Mesothelial cell of epicardium (in vitro differentiated cells): ENCODE results near the gene FNIP1. TPM values are rescaled to one million over a fixed set of nuclear protein-coding genes. Genes with fewer than 3 reads are reported as not detected.
"Not testable (repeated sequence)": the region's sequence is repeated elsewhere in the genome, so short reads cannot be mapped to it uniquely, and the experiment has no call there.

Experiments
- DNase-seq, 2 experiments: peaks; one replicate each; pipeline ENCODE4 v3.0.0; 2021; ENCODE audit warnings: low spot score in 2 of 2; ENCODE audit not compliant: unreplicated experiment in 2 of 2
- H3K27ac Mint-ChIP-seq: 2 replicates; pipeline ENCODE4 v1.8.0; 2021; ENCODE audit warnings: mixed read lengths
- H3K27me3 Mint-ChIP-seq: 2 replicates; pipeline ENCODE4 v1.8.0; 2021; ENCODE audit warnings: low read depth, mixed read lengths
- H3K36me3 Mint-ChIP-seq: 2 replicates; pipeline ENCODE4 v1.8.0; 2021; ENCODE audit warnings: mixed read lengths
- H3K4me1 Mint-ChIP-seq: 2 replicates; pipeline ENCODE4 v1.8.0; 2021; ENCODE audit warnings: mixed read lengths
- H3K4me3 Mint-ChIP-seq: 2 replicates; pipeline ENCODE4 v1.8.0; 2021; ENCODE audit warnings: mild to moderate bottlenecking, moderate library complexity, mixed read lengths
- H3K9me3 Mint-ChIP-seq: 2 replicates; pipeline ENCODE4 v1.8.0; 2021; ENCODE audit warnings: mixed read lengths
- CTCF ChIP-seq: fragments of 200-600 bp; sonication (generic); IDR thresholded peaks from one replicate; pipeline ENCODE4 v1.5.0; 2021; ENCODE audit warnings: antibody characterized with exemption; ENCODE audit not compliant: unreplicated experiment
- total RNA-seq: library from RNA; stranded (reverse); gene quantifications from 3 replicates; pipeline ENCODE4 v1.2.1, GENCODE V29; 2021

FNIP1 gene
- total RNA-seq, 1 donor from 2014 or later, result 35.1 TPM

GRCh38 chr5:131786036-131786435 is 10.8 kb downstream of the FNIP1 start:
- H3K27ac Mint-ChIP-seq, result no peak overlapping the region
- no peak for DNase-seq
- H3K4me3 Mint-ChIP-seq, result no peak overlapping the region
- H3K36me3 Mint-ChIP-seq, result peaks cover 20% of the 10 kb centered on the region
- H3K4me1 Mint-ChIP-seq, result peaks cover 5% of the 10 kb centered on the region
- peaks cover 16% of the 10 kb centered on the region for H3K9me3 Mint-ChIP-seq
- H3K27me3 Mint-ChIP-seq, result no peaks in the 10 kb centered on the region
- no peak for TF ChIP-seq CTCF

- peaks cover 23% of the 10 kb centered on the region for H3K36me3 Mint-ChIP-seq
- H3K4me1 Mint-ChIP-seq, result no peaks in the 10 kb centered on the region
- TF ChIP-seq CTCF, result no peak
- no peak overlapping the region for H3K27ac Mint-ChIP-seq
- H3K9me3 Mint-ChIP-seq, result peaks cover 9% of the 10 kb centered on the region
- no peaks in the 10 kb centered on the region for H3K27me3 Mint-ChIP-seq
- no peak overlapping the region for H3K4me3 Mint-ChIP-seq
- no peak for DNase-seq
Measured at GRCh38 chr5:131783874-131784273, 12.9 kb downstream of the FNIP1 start.

GRCh38 chr5:131783357-131783756 is 13.5 kb downstream of the FNIP1 start:
- Mint-ChIP-seq H3K4me1 (no peaks in the 10 kb centered on the region), H3K4me3 (no peak overlapping the region), H3K27ac (no peak overlapping the region), H3K27me3 (no peaks in the 10 kb centered on the region), H3K9me3 (peaks cover 8% of the 10 kb centered on the region), H3K36me3 (peaks cover 22% of the 10 kb centered on the region)
- TF ChIP-seq CTCF, result no peak
- DNase-seq, result no peak

- TF ChIP-seq CTCF, result no peak
- peaks cover 8% of the 10 kb centered on the region for H3K9me3 Mint-ChIP-seq
- H3K27me3 Mint-ChIP-seq, result no peaks in the 10 kb centered on the region
- H3K4me3 Mint-ChIP-seq, result no peak overlapping the region
- H3K36me3 Mint-ChIP-seq, result peaks cover 24% of the 10 kb centered on the region
- H3K27ac Mint-ChIP-seq, result no peak overlapping the region
- no peak for DNase-seq
- no peaks in the 10 kb centered on the region for H3K4me1 Mint-ChIP-seq
Measured at GRCh38 chr5:131782717-131783116, 14.1 kb downstream of the FNIP1 start.

GRCh38 chr5:131778141-131778540 is 18.7 kb downstream of the FNIP1 start:
- not testable (repeated sequence) for H3K4me1 Mint-ChIP-seq, H3K27me3 Mint-ChIP-seq, H3K9me3 Mint-ChIP-seq, DNase-seq, H3K4me3 Mint-ChIP-seq, H3K27ac Mint-ChIP-seq
- peaks cover 22% of the 10 kb centered on the region for H3K36me3 Mint-ChIP-seq

GRCh38 chr5:131776450-131776849 is 20.4 kb downstream of the FNIP1 start:
- H3K4me3 Mint-ChIP-seq, result no peak overlapping the region
- DNase-seq, result no peak
- peaks cover 3% of the 10 kb centered on the region for H3K4me1 Mint-ChIP-seq
- H3K27me3 Mint-ChIP-seq, result no peaks in the 10 kb centered on the region
- TF ChIP-seq CTCF, result no peak
- peaks cover 8% of the 10 kb centered on the region for H3K36me3 Mint-ChIP-seq
- no peak overlapping the region for H3K27ac Mint-ChIP-seq
- H3K9me3 Mint-ChIP-seq, result peaks cover 1% of the 10 kb centered on the region
